Head of caudate nucleus (tissue), 42 donors: Measurements from ENCODE around the gene FAM118B.

ENCODE experiments used
- DNase-seq, 42 donors: peaks; one replicate each; pipeline versions ENCODE4 v3.0.0 to v3.0.0-alpha.2; 2020 to 2021; ENCODE audit warnings: mixed read lengths in 7 of 42
- intact Hi-C: fragments of 100-400 bp; cut with DNase I; formaldehyde crosslinking; loops from one replicate; pipeline ENCODE4 v1.15.0; 2022

FAM118B gene

GRCh38 chr11:126185259-126186024 lies 26.1 kb upstream of the FAM118B start:
- intact Hi-C loops = no loop called here
- peak in 1 of 42 donors; percentile 7 for DNase-seq

GRCh38 chr11:126186025-126186698 lies 25.4 kb upstream of the FAM118B start:
- intact Hi-C loops = no loop called here
- peak in 1 of 42 donors; percentile 9 for DNase-seq

DNA sequence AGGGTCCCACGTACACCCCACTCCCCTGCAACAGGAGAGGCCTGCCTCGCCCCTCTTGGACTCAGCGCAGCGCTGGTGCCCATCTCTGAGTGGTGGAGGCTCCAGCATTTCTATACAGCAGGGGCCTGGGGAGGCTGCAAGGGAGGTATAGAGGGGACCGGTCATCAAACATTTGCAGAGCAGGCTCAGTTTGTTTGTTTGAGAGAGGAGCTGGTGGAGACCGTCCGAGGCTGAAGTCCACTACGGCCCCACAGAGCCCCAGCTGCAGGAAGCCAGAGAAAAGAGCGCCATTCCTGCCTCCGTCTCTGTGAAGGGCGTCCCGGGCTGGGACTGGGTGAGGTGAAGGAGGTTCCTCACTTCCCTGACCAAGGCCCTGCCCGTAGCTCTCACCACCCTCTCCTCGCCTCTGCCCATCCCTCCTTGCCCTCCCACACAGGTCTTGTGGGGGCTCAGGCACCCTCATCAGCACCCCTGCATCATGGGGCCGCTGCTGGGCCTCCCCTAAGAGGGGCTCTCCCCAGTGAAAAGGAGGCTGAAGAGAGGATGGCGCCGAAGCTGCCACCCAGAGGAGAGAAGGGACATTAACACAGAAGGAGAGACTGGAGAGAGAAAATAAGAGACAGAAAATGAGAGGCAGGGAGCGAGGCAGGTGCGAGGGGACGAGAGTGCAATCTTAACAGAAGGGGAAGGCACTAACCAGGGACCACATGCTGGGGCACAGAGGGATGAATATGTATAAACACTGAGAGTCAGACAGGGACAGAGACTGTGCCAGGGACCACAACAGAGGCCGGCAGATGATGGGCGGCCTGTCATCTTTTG lies 24.7 kb upstream of the FAM118B start:
- intact Hi-C loops = no loop called here
- DNase-seq = peak in 1 of 42 donors; percentile 9

- peak in 1 of 42 donors; percentile 6 for DNase-seq
- intact Hi-C loops = no loop called here
Measured at GRCh38 chr11:126188332-126189108, 23.1 kb upstream of the FAM118B start.

DNA sequence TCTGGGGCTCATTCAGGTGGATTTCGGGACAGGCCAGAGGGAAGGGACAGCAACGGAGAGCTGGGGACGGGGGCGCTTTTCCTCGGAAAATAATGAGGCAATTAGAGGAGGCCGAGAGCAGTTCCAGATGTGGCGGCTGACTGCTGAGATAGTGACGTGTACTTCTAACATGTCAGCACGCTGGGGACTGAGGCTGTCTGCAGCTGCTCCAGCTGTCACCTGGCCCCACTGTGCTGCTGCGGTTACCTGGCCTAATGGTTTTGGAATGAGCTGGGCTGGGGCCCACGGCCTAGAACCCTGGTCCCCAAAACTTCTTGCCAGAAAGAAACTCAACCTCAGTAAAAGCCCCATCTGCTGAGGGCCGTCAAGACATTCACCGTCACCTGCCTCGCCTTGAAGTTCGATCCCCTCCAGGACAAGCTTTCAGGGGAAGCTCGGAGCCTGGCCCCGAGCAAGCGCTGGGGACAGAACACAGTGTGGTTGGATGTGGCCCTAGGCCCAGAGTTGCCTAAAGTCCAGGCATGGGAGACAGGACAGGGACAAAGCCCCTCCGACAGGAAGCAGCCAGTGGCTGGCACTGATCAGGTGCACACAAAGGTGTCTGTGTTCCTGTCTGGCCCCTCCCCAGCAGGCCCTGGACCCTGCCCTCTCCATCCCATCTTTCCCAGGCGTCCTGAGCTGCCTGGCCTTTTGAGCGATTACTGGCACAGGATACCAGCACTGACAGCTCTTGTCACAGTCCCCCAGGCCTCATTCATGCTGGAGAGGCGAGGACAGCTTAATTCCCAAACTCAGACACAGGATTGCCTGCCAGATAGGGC lies 22.3 kb upstream of the FAM118B start:
- intact Hi-C loops = no loop called here
- DNase-seq = peak in 1 of 42 donors; percentile 4

- intact Hi-C loops = loop anchor here (5.0 kb wide), 1 partner anchor 268 kb away; no protein-coding TSS in a partner anchor
- no peak for DNase-seq
Measured at GRCh38 chr11:126190792-126191191, 20.8 kb upstream of the FAM118B start.

GRCh38 chr11:126191379-126192073 lies 20.1 kb upstream of the FAM118B start:
- intact Hi-C loops = loop anchor here (5.0 kb wide), 1 partner anchor 269 kb away; no protein-coding TSS in a partner anchor
- DNase-seq = no peak

DNA sequence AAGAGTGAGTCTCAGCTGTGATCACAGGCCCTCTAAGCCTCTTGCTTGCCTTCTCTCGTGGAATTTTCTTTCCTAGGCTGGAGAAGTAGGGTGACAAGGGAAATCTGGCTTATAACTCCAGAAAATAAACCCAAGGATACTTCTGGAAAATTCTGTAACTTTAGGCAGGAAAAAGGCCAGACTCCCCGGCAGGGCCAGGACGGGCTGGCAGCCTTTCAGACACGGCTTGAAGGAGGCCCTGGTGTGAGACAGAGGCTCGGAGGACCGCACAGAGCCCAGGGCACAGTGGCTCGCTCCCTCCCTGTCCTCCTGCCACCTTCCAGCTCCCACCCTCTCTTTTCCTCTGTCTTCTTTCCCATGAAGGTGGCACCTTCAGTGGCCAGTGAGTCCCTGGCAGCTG lies 19.2 kb upstream of the FAM118B start:
- peak in 1 of 42 donors; percentile 8 for DNase-seq
- intact Hi-C loops = loop anchor here (5.0 kb wide), 1 partner anchor 270 kb away; no protein-coding TSS in a partner anchor

DNA sequence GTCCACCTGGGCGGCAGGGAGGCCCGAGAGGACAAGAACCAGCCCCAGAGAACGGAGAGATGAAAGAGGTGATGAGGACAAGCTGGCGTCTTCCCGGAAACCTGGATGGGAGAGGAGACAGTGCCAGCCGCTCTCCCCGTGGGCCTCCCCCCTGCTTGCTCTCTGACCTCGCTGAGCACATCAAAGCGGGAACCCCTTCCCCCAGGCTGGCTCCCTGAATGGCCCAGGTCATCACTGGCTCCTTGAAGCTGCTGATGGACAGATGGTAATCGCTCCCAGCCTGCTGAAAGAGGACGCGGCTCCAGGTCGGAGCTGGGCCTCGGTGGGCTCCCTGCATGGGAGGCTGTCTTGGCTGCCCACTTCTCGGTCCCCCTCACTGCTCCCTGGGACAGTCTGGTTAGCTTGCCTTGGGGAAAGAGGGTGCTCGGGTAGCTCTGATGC lies 18.5 kb upstream of the FAM118B start:
- DNase-seq = no peak
- intact Hi-C loops = loop anchor here (5.0 kb wide), 1 partner anchor 271 kb away; no protein-coding TSS in a partner anchor

- intact Hi-C loops = loop anchor here (5.0 kb wide), 1 partner anchor 272 kb away; no protein-coding TSS in a partner anchor
- peak in 36 of 42 donors; percentile 17 to 85 (median 60) for DNase-seq
Measured at GRCh38 chr11:126194121-126194543, 17.4 kb upstream of the FAM118B start.

- no peak for DNase-seq
- intact Hi-C loops = no loop called here
Measured at GRCh38 chr11:126195119-126195518, 16.5 kb upstream of the FAM118B start.

DNA sequence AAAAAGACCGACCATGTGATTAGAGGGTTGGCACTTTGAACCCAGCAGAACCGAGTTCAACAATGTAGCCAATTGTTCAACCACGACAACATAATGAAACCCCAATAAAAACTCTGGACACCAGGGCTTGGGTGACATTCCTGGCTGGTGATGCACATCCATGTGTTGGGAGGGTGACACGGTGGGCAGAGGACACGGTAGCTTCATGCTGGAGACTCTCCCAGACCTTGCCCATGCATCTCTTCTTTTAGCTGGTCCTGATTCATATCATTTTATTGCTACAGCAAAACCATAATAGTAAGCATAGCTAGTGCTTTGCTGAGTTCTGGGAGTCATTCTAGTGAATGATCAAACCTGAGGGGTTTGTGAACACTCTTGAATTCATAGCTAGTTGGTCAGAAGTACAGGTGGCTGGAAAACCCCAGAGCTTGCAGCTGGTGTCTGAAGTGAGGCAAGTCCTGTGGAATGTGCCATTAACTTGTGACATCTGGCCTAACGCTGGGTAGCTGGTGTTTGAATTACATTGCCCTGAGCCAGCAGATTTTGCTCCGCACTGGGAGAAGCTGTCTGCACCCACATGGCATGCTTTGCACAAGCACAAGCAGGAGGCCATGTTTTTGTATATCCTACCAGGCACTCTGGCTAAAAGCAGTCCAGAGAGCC lies 14.2 kb upstream of the FAM118B start:
- DNase-seq = no peak
- intact Hi-C loops = no loop called here

DNA sequence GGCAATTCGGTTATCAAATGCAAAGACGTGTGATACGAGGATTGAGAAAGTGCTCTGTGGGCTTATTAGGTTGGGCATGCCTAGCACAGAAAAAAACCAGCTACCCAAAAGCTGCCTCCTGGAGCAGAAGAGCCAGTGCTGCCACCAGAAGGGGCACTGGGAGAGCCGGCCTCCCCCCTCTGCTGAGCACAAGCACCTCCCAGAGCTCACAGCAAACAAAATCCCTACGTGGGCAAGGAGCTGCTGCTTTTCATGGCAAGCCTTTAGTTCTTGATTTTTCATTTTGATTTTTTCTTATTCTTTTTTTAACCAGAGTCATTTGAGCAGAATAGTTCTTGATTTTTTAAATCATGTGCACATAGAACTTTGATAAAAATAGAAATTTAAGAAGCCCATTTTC lies 12.9 kb upstream of the FAM118B start:
- intact Hi-C loops = no loop called here
- DNase-seq = peak in 11 of 42 donors; percentile 8 to 58 (median 23)

- intact Hi-C loops = no loop called here
- peak in 1 of 42 donors; percentile 6 for DNase-seq
Measured at GRCh38 chr11:126202646-126203359, 8.8 kb upstream of the FAM118B start.

- DNase-seq = no peak
- intact Hi-C loops = no loop called here
Measured at GRCh38 chr11:126205359-126205758, 6.2 kb upstream of the FAM118B start.

DNA sequence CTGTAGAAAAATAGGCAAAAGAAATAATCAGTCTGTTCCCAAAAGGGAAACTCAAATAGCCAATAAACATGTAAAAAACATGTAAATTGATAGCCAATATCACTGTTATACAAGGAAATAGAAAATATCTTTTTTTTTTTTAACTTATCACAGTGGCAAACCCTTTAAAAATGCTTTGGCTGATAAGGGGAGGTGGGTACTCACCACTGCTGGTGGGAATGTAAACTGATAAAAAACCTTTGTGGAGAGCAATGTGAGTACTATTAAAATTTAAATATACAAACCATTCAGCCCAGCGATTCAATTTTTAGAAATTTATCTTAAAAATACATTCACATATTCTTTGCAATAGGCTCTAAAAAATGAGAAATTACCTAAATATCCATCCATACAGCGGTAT lies 3.7 kb upstream of the FAM118B start:
- intact Hi-C loops = no loop called here

More for the DNA sequence above, 3.7 kb upstream of the FAM118B start:
- no peak for DNase-seq
